Measurements from ENCODE around the gene CREBRF. TPM values are rescaled to one million over a fixed set of nuclear protein-coding genes. Genes with fewer than 3 reads are reported as not detected.
A peak's percentile ranks its signal among the peaks of the same experiment; 100 is the strongest.
"Not testable (repeated sequence)": the region's sequence is repeated elsewhere in the genome, so short reads cannot be mapped to it uniquely, and the experiment has no call there.

Gene CREBRF
- total and polyA plus RNA-seq, 9 of the 15 experiments (the other 6 are each of a cell fraction or from before 2014, with no cell fraction given), result 1.1 to 4.9 (median 2.9) TPM

- CTCF ChIA-PET (ENCODE audit: low intra/inter-chr PET ratio); H3K36me3 ChIP-seq (ENCODE audit: control insufficient read depth, insufficient read depth, low read length); FAIRE-seq; DNase-seq (ENCODE audit: extremely low read depth in 1 of 4, low spot score in 3 of 4); H3K27me3 ChIP-seq (ENCODE audit: control insufficient read depth in 2 of 2, insufficient read depth in 2 of 2, low read length in 2 of 2); H3K4me2 ChIP-seq (ENCODE audit: insufficient read depth, low read length); H3K79me2 ChIP-seq (ENCODE audit: control insufficient read depth, insufficient read depth, low read length); intact Hi-C loops (cut with micrococcal nuclease); H3K4me3 ChIP-seq; H2AFZ ChIP-seq (ENCODE audit: low read depth, low read length); H3K27ac ChIP-seq (ENCODE audit: extremely low read depth, low read depth, low read length); H4K20me1 ChIP-seq (replicated peaks; ENCODE audit: control insufficient read depth, insufficient read depth, low read length); H3K9me3 ChIP-seq (replicated peaks; ENCODE audit: control insufficient read depth, insufficient read depth, low read depth, low read length); H3K9me1 ChIP-seq (ENCODE audit: control insufficient read depth, insufficient read depth, low read length); in situ Hi-C loops (cut with MboI); BruUV-seq (replicated peaks); H3K9ac ChIP-seq (ENCODE audit: insufficient read depth in 1 of 2, low read depth in 2 of 2, low read length in 2 of 2); ATAC-seq: not testable (repeated sequence)
- POLR2A ChIA-PET, result interaction anchor here (0.6 to 1.8 kb wide), 3 partner anchors 8 to 1085 kb away, joined by 3 to 4 read pairs (median 3); no protein-coding TSS in a partner anchor
- peaks cover 3 to 12% of the 10 kb centered on the region in 2 experiments; a peak in 3 of 5 replicates for H3K4me1 ChIP-seq (replicated peaks in 1 of 2; ENCODE audit: control insufficient read depth in 2 of 2, insufficient read depth in 2 of 2, low read length in 2 of 2)
- WGBS (ENCODE audit: insufficient coverage, low coverage, missing lambda C conversion rate), result 37% methylated on average over 8 of the region's 12 CpGs
Measured at GRCh38 chr5:173047096-173047837, 8.9 kb upstream of the CREBRF start.

- no peaks in the 10 kb centered on the region for H3K36me3 ChIP-seq (ENCODE audit: control insufficient read depth, insufficient read depth, low read length)
- in situ Hi-C loops (cut with MboI), result no loop called here
- no peaks in the 10 kb centered on the region for H3K9me1 ChIP-seq (ENCODE audit: control insufficient read depth, insufficient read depth, low read length)
- H3K9ac ChIP-seq (ENCODE audit: insufficient read depth in 1 of 2, low read depth in 2 of 2, low read length in 2 of 2), result no peak overlapping the region
- no peaks in the 10 kb centered on the region for H3K9me3 ChIP-seq (replicated peaks; ENCODE audit: control insufficient read depth, insufficient read depth, low read depth, low read length)
- no peaks in the 10 kb centered on the region for H3K27me3 ChIP-seq (ENCODE audit: control insufficient read depth in 2 of 2, insufficient read depth in 2 of 2, low read length in 2 of 2)
- BruUV-seq (replicated peaks), result no TSS peak
- whole genome bisulfite sequencing (ENCODE audit: insufficient coverage, low coverage, missing lambda C conversion rate), result 28% methylated on average over 6 of the region's 6 CpGs
- intact Hi-C loops (cut with micrococcal nuclease), result no loop called here
- DNase-seq (ENCODE audit: extremely low read depth in 1 of 4, low spot score in 3 of 4), result no peak
- H3K27ac ChIP-seq (ENCODE audit: extremely low read depth, low read depth, low read length), result no peak overlapping the region
- H4K20me1 ChIP-seq (replicated peaks; ENCODE audit: control insufficient read depth, insufficient read depth, low read length), result no peaks in the 10 kb centered on the region
- no peak overlapping the region for H2AFZ ChIP-seq (ENCODE audit: low read depth, low read length)
- FAIRE-seq, result no peak
- H3K4me2 ChIP-seq (ENCODE audit: insufficient read depth, low read length), result no peak overlapping the region
- peak; percentile 46 for ATAC-seq
- POLR2A ChIA-PET, result interaction anchor here (1.5 kb wide), 1 partner anchor 9 kb away, joined by 4 read pairs; no protein-coding TSS in a partner anchor
- no peak for TF ChIP-seq SAFB2 (IDR thresholded peaks at IDR 0.05; ENCODE audit: borderline replicate concordance, low read depth, low read length, severe bottlenecking)
- TF ChIP-seq ZNF277 (CRISPR knock-in tag; IDR thresholded peaks at IDR 0.05; ENCODE audit: borderline replicate concordance), result no peak
- no peak for TF ChIP-seq PHF20 (IDR thresholded peaks at IDR 0.05; ENCODE audit: partially characterized antibody)
- no peak for TF ChIP-seq AFF4 (CRISPR knock-in tag; IDR thresholded peaks at IDR 0.05)
- no peak for TF ChIP-seq NBN (IDR thresholded peaks at IDR 0.05; ENCODE audit: low read depth)
- no peak for TF ChIP-seq ATF7 (IDR thresholded peaks at IDR 0.05)
- no peak for TF ChIP-seq PRPF4 (IDR thresholded peaks at IDR 0.05; ENCODE audit: insufficient read depth, low read depth, low read length, poor library complexity, severe bottlenecking)
- TF ChIP-seq DDX20 (tag; IDR thresholded peaks at IDR 0.05; ENCODE audit: low read depth), result no peak
- TF ChIP-seq SIN3B (IDR thresholded peaks at IDR 0.05; ENCODE audit: low read depth), result no peak
- no peak for TF ChIP-seq CCAR2 (IDR thresholded peaks at IDR 0.05; ENCODE audit: low read depth, low read length)
- TF ChIP-seq TARDBP (IDR thresholded peaks at IDR 0.05), result no peak
- H3K4me3 ChIP-seq, result no peak overlapping the region
- H3K4me1 ChIP-seq (replicated peaks in 1 of 2; ENCODE audit: control insufficient read depth in 2 of 2, insufficient read depth in 2 of 2, low read length in 2 of 2), result peaks cover 3 to 12% of the 10 kb centered on the region in 2 experiments; a peak in 3 of 5 replicates
- H3K79me2 ChIP-seq (ENCODE audit: control insufficient read depth, insufficient read depth, low read length), result no peaks in the 10 kb centered on the region
- CTCF ChIA-PET (ENCODE audit: low intra/inter-chr PET ratio), result no interaction called here
Measured at GRCh38 chr5:173047838-173048105, 8.4 kb upstream of the CREBRF start.
